Measurements from ENCODE around the gene LOC128125822.
A peak's percentile ranks its signal among the peaks of the same experiment; 100 is the strongest.

Gene LOC128125822

DNA sequence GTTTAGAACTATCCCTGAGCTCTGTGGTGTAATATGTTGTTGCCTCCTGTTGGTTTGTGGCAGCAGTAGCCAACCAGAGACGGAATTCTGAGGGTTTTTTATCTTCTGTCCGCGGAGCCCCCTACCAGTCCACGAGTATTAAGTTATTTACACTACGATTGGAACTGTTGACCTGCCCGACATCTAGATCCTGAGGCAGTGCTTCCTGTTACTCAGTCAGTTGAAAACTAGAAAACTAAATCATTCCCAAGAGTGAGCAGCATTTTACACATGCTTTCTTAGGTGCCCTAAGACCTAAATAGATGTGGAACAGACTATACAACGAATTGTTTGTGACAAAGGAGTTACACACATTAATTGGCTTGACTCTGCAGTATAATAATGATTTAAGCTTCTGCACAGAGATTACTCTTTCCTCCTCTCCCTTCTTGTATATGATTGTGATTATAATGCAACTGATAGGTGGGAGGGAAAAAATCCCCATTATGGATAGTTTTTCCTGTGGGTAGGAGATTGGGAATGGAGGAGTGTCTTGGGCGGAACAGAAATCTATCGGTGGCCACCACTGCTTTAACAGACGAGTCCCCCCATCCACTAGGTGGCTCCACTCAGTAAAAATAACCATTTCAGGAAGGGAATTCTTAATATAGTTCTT is 1.7 kb downstream of the LOC128125822 start:
- H3K36me3 ChIP-seq (ENCODE audit: control insufficient read depth, insufficient read depth, low read length) = no peaks in the 10 kb centered on the region
- no peaks in the 10 kb centered on the region for H3K9me3 ChIP-seq (ENCODE audit: control insufficient read depth, low read length)
- peak overlapping the region; percentile 83 for H3K4me3 ChIP-seq (ENCODE audit: low read depth, low read length)
- H3K4me2 ChIP-seq (ENCODE audit: low read length) = peak overlapping the region; percentile 73
- TF ChIP-seq, protein P1, sequence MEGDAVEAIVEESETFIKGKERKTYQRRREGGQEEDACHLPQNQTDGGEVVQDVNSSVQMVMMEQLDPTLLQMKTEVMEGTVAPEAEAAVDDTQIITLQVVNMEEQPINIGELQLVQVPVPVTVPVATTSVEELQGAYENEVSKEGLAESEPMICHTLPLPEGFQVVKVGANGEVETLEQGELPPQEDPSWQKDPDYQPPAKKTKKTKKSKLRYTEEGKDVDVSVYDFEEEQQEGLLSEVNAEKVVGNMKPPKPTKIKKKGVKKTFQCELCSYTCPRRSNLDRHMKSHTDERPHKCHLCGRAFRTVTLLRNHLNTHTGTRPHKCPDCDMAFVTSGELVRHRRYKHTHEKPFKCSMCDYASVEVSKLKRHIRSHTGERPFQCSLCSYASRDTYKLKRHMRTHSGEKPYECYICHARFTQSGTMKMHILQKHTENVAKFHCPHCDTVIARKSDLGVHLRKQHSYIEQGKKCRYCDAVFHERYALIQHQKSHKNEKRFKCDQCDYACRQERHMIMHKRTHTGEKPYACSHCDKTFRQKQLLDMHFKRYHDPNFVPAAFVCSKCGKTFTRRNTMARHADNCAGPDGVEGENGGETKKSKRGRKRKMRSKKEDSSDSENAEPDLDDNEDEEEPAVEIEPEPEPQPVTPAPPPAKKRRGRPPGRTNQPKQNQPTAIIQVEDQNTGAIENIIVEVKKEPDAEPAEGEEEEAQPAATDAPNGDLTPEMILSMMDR (IDR thresholded peaks at IDR 0.05) = peak; percentile 41
- H3K4me1 ChIP-seq = peaks cover 6% of the 10 kb centered on the region
- peaks cover 2% of the 10 kb centered on the region for H3K79me2 ChIP-seq
- peak overlapping the region; percentile 96 for H3K9ac ChIP-seq
- peak overlapping the region; percentile 99 for H2AFZ ChIP-seq
- H3K27me3 ChIP-seq (ENCODE audit: control insufficient read depth, insufficient read depth, low read length) = no peaks in the 10 kb centered on the region
- H3K27ac ChIP-seq = peak overlapping the region; percentile 93

DNA sequence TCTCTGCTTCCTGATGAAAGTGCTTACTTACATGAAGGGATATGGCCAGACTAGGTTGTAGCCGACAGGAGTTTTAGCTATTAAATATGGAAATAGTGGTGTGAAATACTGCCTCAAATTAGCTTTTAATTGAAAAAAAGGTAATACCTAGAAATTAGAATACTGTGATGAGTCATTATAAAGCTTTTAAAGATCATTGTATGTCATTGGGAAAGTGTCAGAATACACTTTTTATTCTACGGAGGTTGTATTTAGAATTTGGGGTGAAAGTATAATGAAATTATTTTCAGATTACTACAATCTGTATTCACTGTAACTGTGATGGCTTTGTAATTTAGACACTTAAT is 2.2 kb downstream of the LOC128125822 start:
- peaks cover 6% of the 10 kb centered on the region for H3K4me1 ChIP-seq
- H3K9ac ChIP-seq = no peak overlapping the region
- H3K4me2 ChIP-seq (ENCODE audit: low read length) = peak overlapping the region; percentile 73
- peak overlapping the region; percentile 93 for H3K27ac ChIP-seq
- no peaks in the 10 kb centered on the region for H3K27me3 ChIP-seq (ENCODE audit: control insufficient read depth, insufficient read depth, low read length)
- TF ChIP-seq, protein P1 (IDR thresholded peaks at IDR 0.05) = no peak
- no peaks in the 10 kb centered on the region for H3K36me3 ChIP-seq (ENCODE audit: control insufficient read depth, insufficient read depth, low read length)
- H2AFZ ChIP-seq = peak overlapping the region; percentile 99
- H3K79me2 ChIP-seq = peaks cover 2% of the 10 kb centered on the region
- no peaks in the 10 kb centered on the region for H3K9me3 ChIP-seq (ENCODE audit: control insufficient read depth, low read length)
- H3K4me3 ChIP-seq (ENCODE audit: low read depth, low read length) = no peak overlapping the region

DNA sequence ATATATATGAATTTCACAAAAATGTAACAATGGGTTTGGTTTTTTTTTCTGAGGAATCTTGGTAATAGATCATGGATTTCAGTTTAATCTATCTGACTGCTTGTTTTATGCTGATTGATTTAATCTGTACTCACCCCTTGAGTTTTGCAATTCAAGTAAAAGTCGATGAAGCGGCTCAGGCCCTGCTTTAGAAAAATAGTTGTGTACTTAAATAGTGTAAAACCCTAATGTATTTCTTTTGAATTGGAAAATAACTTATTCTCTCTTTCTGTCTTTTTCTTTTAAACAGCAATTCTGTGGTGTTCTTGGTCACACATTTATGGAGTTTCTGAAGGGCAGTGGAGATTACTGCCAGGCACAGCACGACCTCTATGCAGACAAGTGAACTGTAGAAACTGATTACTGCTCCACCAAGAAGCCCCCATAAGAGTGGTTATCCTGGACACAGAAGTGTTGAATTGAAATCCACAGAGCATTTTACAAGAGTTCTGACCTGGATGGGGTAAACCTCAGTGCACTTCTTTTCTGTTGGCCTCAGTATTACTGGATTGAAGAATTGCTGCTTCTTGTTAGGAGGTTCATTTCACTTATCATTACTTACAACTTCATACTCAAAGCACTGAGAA is 4.0 kb downstream of the LOC128125822 start:
- Histone ChIP-seq H3K4me1 (peaks cover 6% of the 10 kb centered on the region), H3K27me3 (ENCODE audit: control insufficient read depth, insufficient read depth, low read length) (no peaks in the 10 kb centered on the region), H3K36me3 (ENCODE audit: control insufficient read depth, insufficient read depth, low read length) (no peaks in the 10 kb centered on the region), H3K27ac (no peak overlapping the region), H3K9me3 (ENCODE audit: control insufficient read depth, low read length) (no peaks in the 10 kb centered on the region), H3K4me3 (ENCODE audit: low read depth, low read length) (no peak overlapping the region), H3K79me2 (peaks cover 2% of the 10 kb centered on the region), H3K9ac (no peak overlapping the region), H2AFZ (no peak overlapping the region), H3K4me2 (ENCODE audit: low read length) (no peak overlapping the region)
- TF ChIP-seq, protein P1 (IDR thresholded peaks at IDR 0.05) = no peak

DNA sequence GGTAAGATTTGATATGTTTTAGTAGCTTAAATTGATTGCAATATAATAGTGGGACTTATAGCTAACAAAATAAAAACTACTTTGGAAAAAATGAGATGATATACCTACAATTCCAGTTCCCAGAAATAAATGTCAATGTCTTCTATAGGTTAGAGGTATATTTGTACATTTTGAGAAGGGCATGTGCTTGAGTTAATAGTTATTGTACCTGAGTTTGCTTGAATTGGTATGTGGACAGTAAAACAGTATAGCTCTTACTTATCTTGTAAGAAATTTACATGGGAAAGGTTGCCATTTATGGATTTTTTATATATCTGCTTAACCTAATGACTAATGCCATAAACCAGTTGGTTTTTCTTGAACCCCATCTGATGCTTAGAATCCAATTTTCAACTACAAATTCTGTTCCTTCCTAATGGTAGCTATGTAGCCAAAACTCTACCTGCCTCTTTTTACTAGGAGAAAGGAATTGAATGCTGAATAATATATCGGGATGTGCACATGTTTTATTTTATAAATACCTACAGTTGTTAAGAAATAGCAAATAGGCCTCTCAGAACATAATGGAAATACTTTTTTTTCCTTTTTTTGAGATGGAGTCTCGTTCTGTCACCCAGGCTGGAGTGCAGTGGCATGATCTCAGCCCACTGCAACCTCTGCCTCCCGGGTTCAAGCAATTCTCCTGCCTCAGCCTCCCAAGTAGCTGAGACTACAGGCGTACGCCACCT is 4.9 kb downstream of the LOC128125822 start:
- Histone ChIP-seq H3K79me2 (peaks cover 2% of the 10 kb centered on the region), H3K27me3 (ENCODE audit: control insufficient read depth, insufficient read depth, low read length) (no peaks in the 10 kb centered on the region), H2AFZ (no peak overlapping the region), H3K4me2 (ENCODE audit: low read length) (no peak overlapping the region), H3K4me1 (peaks cover 6% of the 10 kb centered on the region), H3K36me3 (ENCODE audit: control insufficient read depth, insufficient read depth, low read length) (no peaks in the 10 kb centered on the region), H3K9me3 (ENCODE audit: control insufficient read depth, low read length) (no peaks in the 10 kb centered on the region), H3K9ac (no peak overlapping the region), H3K27ac (no peak overlapping the region), H3K4me3 (ENCODE audit: low read depth, low read length) (no peak overlapping the region)
- TF ChIP-seq, protein P1 (IDR thresholded peaks at IDR 0.05) = no peak
